Lower lobe of right lung (tissue), 2 donors: Measurements from ENCODE around the gene ROBO2. TPM values are rescaled to one million over a fixed set of nuclear protein-coding genes. Genes with fewer than 3 reads are reported as not detected.
"Not testable (repeated sequence)": the region's sequence is repeated elsewhere in the genome, so short reads cannot be mapped to it uniquely, and the experiment has no call there.

Source experiments
- ATAC-seq, 2 donors: fragments of 200-7000 bp; cut with Tn5 transposase; one replicate each; pipeline ENCODE4 v1.9.1; 2020 to 2022; ENCODE audit warnings: mild to moderate bottlenecking in 2 of 2, moderate library complexity in 2 of 2
- DNase-seq: peaks from one replicate; pipeline ENCODE4 v3.0.0-alpha.2; 2020
- H3K27ac ChIP-seq: fragments of 200-600 bp; one replicate; pipeline ENCODE4 v1.8.0; 2022
- H3K27me3 ChIP-seq: fragments of 200-600 bp; one replicate; pipeline ENCODE4 v1.8.0; 2022; ENCODE audit warnings: low read depth
- H3K36me3 ChIP-seq: fragments of 200-600 bp; one replicate; pipeline ENCODE4 v1.8.0; 2022; ENCODE audit warnings: mild to moderate bottlenecking
- H3K4me1 ChIP-seq: fragments of 200-600 bp; one replicate; pipeline ENCODE4 v1.8.0; 2022
- H3K4me3 ChIP-seq: fragments of 200-600 bp; one replicate; pipeline ENCODE4 v1.8.0; 2022; ENCODE audit warnings: mild to moderate bottlenecking
- H3K9me3 ChIP-seq: fragments of 200-600 bp; one replicate; pipeline ENCODE4 v1.8.0; 2022
- intact Hi-C: fragments of 100-400 bp; cut with DNase I; formaldehyde crosslinking; loops from one replicate; pipeline ENCODE4 v1.11.0; 2022
- total RNA-seq: library from RNA; stranded (reverse); fragmentation: NEBNext Ultra II Directional; extraction: Animal tissue kit (Norgen Biotek cat#: 25700); gene quantifications from one replicate; pipeline ENCODE4 v1.2.1, GENCODE V29; 2021
- TF ChIP-seq, protein P1 (sequence below): fragments of 200-600 bp; IDR thresholded peaks from one replicate; pipeline ENCODE4 v1.8.0; 2022; ENCODE audit warnings: antibody characterized with exemption, mild to moderate bottlenecking
- donor health status: DM: no; HTN: yes; CAD: no; lungs with severe emphysema.

Gene ROBO2
- total RNA-seq, 1 donor from 2014 or later: 11.8 TPM

DNA sequence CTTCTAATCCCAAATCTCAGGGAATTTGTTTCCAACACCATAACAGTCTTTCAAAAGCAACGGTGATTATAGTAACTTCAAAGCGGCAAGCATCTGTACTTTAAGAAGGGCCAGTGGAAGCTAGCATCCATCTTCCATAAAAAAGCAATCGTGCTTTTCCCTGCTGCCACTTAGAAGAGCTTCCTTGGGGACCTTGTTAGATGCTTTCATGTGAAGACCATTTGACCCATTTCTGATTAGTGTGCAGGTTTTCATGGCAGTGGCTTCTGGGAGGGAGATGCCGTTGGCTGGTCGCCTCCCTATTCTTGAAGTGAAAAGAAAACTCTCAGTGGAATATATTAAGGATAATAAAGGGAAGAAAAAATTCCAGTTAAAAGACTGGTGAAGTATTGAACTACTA is 354.1 kb downstream of the ROBO2 start:
- no peaks in the 10 kb centered on the region for H3K4me1 ChIP-seq
- intact Hi-C loops: no loop called here
- H3K9me3 ChIP-seq: no peaks in the 10 kb centered on the region
- no peak for DNase-seq
- H3K36me3 ChIP-seq: no peaks in the 10 kb centered on the region
- no peaks in the 10 kb centered on the region for H3K27me3 ChIP-seq
- no peak for ATAC-seq
- no peak overlapping the region for H3K27ac ChIP-seq
- H3K4me3 ChIP-seq: no peak overlapping the region
- TF ChIP-seq, protein P1, sequence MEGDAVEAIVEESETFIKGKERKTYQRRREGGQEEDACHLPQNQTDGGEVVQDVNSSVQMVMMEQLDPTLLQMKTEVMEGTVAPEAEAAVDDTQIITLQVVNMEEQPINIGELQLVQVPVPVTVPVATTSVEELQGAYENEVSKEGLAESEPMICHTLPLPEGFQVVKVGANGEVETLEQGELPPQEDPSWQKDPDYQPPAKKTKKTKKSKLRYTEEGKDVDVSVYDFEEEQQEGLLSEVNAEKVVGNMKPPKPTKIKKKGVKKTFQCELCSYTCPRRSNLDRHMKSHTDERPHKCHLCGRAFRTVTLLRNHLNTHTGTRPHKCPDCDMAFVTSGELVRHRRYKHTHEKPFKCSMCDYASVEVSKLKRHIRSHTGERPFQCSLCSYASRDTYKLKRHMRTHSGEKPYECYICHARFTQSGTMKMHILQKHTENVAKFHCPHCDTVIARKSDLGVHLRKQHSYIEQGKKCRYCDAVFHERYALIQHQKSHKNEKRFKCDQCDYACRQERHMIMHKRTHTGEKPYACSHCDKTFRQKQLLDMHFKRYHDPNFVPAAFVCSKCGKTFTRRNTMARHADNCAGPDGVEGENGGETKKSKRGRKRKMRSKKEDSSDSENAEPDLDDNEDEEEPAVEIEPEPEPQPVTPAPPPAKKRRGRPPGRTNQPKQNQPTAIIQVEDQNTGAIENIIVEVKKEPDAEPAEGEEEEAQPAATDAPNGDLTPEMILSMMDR: no peak

DNA sequence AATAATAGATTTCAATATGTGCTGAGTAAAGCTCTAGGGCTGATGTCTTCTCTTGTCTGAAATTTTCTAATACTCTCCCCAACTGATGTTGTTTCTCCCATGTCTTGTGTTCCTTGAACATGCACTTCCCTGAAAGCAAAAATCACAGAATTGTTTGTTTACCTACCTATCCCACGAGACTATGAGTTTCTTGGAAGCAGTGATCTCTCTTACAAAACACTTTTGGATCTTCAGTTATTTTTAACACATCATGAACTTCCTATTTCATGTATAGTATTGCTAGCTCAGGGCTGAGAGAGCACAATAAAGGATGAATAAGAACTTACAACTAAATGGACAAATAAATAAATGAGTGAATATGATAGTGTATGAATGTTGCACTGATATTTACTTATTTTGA is 365.0 kb downstream of the ROBO2 start:
- H3K4me1 ChIP-seq: no peaks in the 10 kb centered on the region
- no peak for DNase-seq
- no peak overlapping the region for H3K27ac ChIP-seq
- H3K36me3 ChIP-seq: no peaks in the 10 kb centered on the region
- no peaks in the 10 kb centered on the region for H3K9me3 ChIP-seq
- intact Hi-C loops: no loop called here
- ATAC-seq: no peak
- no peaks in the 10 kb centered on the region for H3K27me3 ChIP-seq
- TF ChIP-seq, protein P1: no peak
- H3K4me3 ChIP-seq: no peak overlapping the region

DNA sequence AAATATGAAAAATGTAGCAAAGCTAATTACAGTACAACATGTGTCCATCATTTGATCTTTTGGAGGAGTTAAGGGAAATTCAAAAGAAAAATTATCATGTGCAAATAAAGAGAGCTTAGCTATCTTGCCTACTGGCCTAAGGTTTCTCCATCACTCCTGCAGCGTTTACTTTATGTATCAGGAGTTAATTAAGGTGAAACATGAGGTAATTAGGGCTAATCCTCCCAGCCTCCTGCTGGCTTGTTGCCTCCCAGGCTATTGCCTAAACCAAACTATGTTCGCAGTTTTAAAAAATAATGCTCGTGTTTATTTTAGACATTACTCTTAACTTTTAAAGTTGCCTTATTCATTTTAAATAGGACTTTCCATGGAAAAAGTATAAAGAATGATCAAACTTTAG is 367.5 kb downstream of the ROBO2 start:
- Histone ChIP-seq H3K27ac (no peak overlapping the region), H3K4me1 (no peaks in the 10 kb centered on the region), H3K4me3 (no peak overlapping the region), H3K9me3 (no peaks in the 10 kb centered on the region), H3K27me3 (no peaks in the 10 kb centered on the region), H3K36me3 (no peaks in the 10 kb centered on the region)
- TF ChIP-seq, protein P1: no peak
- intact Hi-C loops: no loop called here
- no peak for ATAC-seq
- no peak for DNase-seq

DNA sequence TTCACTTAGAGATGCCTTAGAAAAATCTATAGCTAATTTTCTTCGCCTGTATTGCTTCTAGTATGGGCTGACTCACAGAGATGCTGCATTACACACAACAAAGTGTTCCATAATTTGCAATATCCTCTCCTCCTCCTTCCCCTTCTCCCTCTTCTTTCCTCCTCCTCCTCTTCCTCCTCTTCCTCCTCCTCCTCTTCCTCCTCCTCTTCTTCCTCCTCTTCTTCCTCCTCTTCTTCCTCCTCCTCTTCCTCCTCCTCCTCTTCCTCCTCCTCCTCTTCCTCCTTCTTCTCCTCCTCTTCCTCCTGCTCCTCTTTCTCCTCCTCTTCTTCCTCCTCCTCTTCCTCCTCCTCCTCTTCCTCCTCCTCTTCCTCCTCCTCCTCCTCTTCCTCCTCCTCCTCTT is 370.4 kb downstream of the ROBO2 start:
- intact Hi-C loops, H3K4me1 ChIP-seq, H3K36me3 ChIP-seq, DNase-seq, ATAC-seq, H3K27ac ChIP-seq, H3K27me3 ChIP-seq, H3K4me3 ChIP-seq, H3K9me3 ChIP-seq: not testable (repeated sequence)

DNA sequence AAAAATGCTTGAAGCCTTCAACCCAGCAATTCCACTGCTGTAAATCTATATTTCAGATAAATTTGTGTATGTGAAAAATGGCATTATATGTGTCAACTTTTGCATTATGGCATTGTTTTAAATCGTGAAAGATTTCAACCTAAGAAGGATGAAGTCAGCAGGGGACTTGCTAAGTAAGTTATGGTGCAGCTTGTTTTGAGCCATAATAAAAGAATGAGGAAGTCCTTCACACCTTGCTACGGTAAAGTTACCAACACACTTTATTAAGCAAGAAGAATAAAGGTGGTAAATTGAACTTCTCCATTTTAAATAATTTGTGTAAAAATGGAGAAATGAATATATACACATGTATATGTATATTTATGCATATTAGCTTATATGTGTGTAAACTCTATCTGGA is 371.4 kb downstream of the ROBO2 start:
- TF ChIP-seq, protein P1: no peak
- H3K27me3 ChIP-seq: no peaks in the 10 kb centered on the region
- intact Hi-C loops: no loop called here
- no peak for DNase-seq
- no peak overlapping the region for H3K4me3 ChIP-seq
- no peaks in the 10 kb centered on the region for H3K9me3 ChIP-seq
- no peak overlapping the region for H3K27ac ChIP-seq
- no peaks in the 10 kb centered on the region for H3K36me3 ChIP-seq
- no peak for ATAC-seq
- no peaks in the 10 kb centered on the region for H3K4me1 ChIP-seq

DNA sequence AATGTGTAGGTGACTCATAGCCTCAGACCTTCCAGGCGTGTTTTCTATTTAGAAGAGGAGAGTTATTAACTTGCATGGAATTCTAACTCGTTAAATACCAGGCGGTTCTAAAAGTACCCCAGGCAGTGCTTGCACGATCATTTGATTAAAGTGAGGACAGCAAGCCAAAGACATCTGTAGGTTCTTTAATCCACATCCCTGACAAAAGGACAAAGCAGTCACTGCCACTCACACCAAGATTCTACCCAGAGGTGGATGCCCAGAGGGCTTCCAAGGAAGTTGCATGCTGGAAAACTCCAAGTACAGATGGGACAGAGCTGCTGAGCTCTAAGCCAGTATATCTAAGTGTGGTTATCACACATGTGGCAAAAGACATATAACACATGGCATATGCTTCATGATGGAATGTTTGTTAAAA is 372.1 kb downstream of the ROBO2 start:
- Histone ChIP-seq H3K9me3 (no peaks in the 10 kb centered on the region), H3K27me3 (no peaks in the 10 kb centered on the region), H3K27ac (no peak overlapping the region), H3K4me1 (no peaks in the 10 kb centered on the region), H3K4me3 (no peak overlapping the region), H3K36me3 (no peaks in the 10 kb centered on the region)
- DNase-seq (no peak), ATAC-seq (no peak)
- TF ChIP-seq, protein P1: no peak
- intact Hi-C loops: no loop called here
